Osteocyte (in vitro differentiated cells): ENCODE results near the gene MED26. TPM values are rescaled to one million over a fixed set of nuclear protein-coding genes. Genes with fewer than 3 reads are reported as not detected.

Source experiments
- DNase-seq: peaks from one replicate; pipeline ENCODE4 v3.0.0; 2021; ENCODE audit warnings: mixed read lengths; ENCODE audit not compliant: unreplicated experiment; ENCODE audit errors: extremely low spot score
- H3K27ac Mint-ChIP-seq: one replicate; pipeline ENCODE4 v1.8.0; 2021; ENCODE audit warnings: mild to moderate bottlenecking, mixed read lengths; ENCODE audit not compliant: unreplicated experiment
- H3K27me3 Mint-ChIP-seq: one replicate; pipeline ENCODE4 v1.8.0; 2021; ENCODE audit warnings: mixed read lengths; ENCODE audit not compliant: unreplicated experiment
- H3K36me3 Mint-ChIP-seq: one replicate; pipeline ENCODE4 v1.8.0; 2021; ENCODE audit warnings: mixed read lengths; ENCODE audit not compliant: unreplicated experiment
- H3K4me1 Mint-ChIP-seq: one replicate; pipeline ENCODE4 v1.8.0; 2021; ENCODE audit warnings: mixed read lengths; ENCODE audit not compliant: unreplicated experiment
- H3K4me3 Mint-ChIP-seq: one replicate; pipeline ENCODE4 v1.8.0; 2021; ENCODE audit warnings: mild to moderate bottlenecking, moderate library complexity, mixed read lengths; ENCODE audit not compliant: unreplicated experiment
- H3K9me3 Mint-ChIP-seq: one replicate; pipeline ENCODE4 v1.8.0; 2021; ENCODE audit warnings: mixed read lengths; ENCODE audit not compliant: unreplicated experiment
- total RNA-seq: library from RNA; stranded (reverse); gene quantifications from 2 replicates; pipeline ENCODE4 v1.2.1, GENCODE V29; 2021
- TF ChIP-seq, protein P1 (sequence below): fragments of 200-600 bp; sonication (generic); IDR thresholded peaks from 2 replicates; pipeline ENCODE4 v1.5.0; 2021; ENCODE audit warnings: antibody characterized with exemption, mild to moderate bottlenecking, moderate library complexity

Gene MED26
- total RNA-seq, 1 donor from 2014 or later: 9.5 TPM

- no peaks in the 10 kb centered on the region for H3K27me3 Mint-ChIP-seq
- TF ChIP-seq, protein P1, sequence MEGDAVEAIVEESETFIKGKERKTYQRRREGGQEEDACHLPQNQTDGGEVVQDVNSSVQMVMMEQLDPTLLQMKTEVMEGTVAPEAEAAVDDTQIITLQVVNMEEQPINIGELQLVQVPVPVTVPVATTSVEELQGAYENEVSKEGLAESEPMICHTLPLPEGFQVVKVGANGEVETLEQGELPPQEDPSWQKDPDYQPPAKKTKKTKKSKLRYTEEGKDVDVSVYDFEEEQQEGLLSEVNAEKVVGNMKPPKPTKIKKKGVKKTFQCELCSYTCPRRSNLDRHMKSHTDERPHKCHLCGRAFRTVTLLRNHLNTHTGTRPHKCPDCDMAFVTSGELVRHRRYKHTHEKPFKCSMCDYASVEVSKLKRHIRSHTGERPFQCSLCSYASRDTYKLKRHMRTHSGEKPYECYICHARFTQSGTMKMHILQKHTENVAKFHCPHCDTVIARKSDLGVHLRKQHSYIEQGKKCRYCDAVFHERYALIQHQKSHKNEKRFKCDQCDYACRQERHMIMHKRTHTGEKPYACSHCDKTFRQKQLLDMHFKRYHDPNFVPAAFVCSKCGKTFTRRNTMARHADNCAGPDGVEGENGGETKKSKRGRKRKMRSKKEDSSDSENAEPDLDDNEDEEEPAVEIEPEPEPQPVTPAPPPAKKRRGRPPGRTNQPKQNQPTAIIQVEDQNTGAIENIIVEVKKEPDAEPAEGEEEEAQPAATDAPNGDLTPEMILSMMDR: no peak
- peaks cover 11% of the 10 kb centered on the region for H3K36me3 Mint-ChIP-seq
Observed at GRCh38 chr19:16572332-16573211, 55.4 kb downstream of the MED26 start, which contains the start of gene SLC35E1. Gene SLC35E1, minus strand, starts transcription at chr19:16572415. Its CDS starts 51 bp downstream, at chr19:16572364.

DNA sequence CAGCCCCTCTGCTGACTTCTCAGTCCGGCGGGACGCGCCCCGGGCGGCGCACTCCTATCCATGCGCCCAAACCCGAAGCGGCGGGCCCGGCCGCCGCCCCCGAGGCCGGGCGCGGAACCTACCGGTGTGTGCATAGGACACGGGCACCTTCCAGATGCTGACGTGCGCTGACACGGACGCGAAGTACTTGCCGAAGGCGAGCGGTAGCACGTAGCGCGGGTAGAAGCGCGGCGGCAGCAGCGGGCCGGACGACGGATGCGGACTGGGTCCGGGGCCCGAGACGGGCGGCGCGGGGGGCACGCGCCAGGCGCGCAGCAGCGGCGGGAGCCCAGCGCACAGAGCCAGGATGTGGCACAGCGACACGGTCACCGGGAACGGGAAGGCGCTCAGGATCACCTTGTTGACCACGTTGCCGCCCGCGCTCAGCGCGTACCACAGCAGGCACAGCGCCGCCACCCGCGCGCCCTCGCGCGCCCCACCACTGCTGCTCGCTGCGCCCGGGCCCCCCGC lies 56.1 kb downstream of the MED26 start:
- H3K36me3 Mint-ChIP-seq: peaks cover 13% of the 10 kb centered on the region
- H3K4me1 Mint-ChIP-seq: peaks cover 45% of the 10 kb centered on the region
- no peaks in the 10 kb centered on the region for H3K27me3 Mint-ChIP-seq
- peak overlapping the region; percentile 85 for H3K4me3 Mint-ChIP-seq
- peak overlapping the region; percentile 71 for H3K27ac Mint-ChIP-seq
- TF ChIP-seq, protein P1: no peak
- DNase-seq: no peak
- H3K9me3 Mint-ChIP-seq: no peaks in the 10 kb centered on the region

More at GRCh38 chr19:16572332-16573211, 55.4 kb downstream of the MED26 start, which contains the start of gene SLC35E1:
- Mint-ChIP-seq H3K27ac (peak within 1 kb of the TSS; percentile 97), H3K4me1 (peaks cover 45% of the 10 kb centered on the region), H3K4me3 (peak within 1 kb of the TSS; percentile 99), H3K9me3 (no peaks in the 10 kb centered on the region)
- peak; percentile 98 for DNase-seq

- DNase-seq: no peak
Observed at GRCh38 chr19:16571283-16571682, 56.7 kb downstream of the MED26 start.

DNA sequence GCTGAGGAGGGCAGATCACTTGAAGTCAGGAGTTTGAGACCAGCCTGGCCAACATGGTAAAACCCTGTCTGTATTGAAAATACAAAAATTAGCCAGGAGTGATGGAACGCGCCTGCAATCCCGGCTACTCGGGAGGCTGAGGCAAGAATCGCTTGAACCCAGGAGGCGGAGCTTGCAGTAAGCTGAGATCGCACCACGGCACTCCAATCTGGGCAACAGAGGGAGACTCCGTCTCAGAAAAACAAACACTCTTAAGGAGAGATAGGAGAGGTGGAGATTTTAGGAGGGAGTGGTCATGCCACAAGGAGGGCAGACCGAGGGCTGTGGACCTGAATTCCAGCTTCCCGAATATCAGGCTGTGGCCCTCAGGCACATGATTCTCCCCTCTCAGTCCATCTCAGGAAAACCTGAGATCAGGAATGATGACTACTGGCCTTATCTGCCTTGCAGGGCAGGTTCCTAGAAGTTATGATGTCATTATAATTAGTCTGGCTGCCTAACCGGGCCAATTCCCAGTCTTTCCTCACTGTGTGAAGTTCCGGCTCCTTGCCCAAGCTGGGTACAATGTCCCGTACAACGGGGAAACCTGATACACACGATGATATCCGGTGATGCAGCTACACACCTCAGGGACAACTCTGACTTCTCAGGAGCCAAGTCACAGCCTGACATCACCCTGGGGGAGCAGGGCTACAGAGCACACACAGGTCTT lies 58.2 kb downstream of the MED26 start:
- Mint-ChIP-seq H3K27ac (no peak overlapping the region), H3K9me3 (no peaks in the 10 kb centered on the region), H3K36me3 (peaks cover 18% of the 10 kb centered on the region), H3K4me3 (peak overlapping the region; percentile 85), H3K27me3 (no peaks in the 10 kb centered on the region), H3K4me1 (peaks cover 45% of the 10 kb centered on the region)
- DNase-seq: no peak
- TF ChIP-seq, protein P1: no peak

More at GRCh38 chr19:16571283-16571682, 56.7 kb downstream of the MED26 start:
- Mint-ChIP-seq H3K27ac (peak overlapping the region; percentile 71), H3K4me3 (peak overlapping the region; percentile 85), H3K9me3 (no peaks in the 10 kb centered on the region), H3K4me1 (peaks cover 45% of the 10 kb centered on the region), H3K36me3 (peaks cover 17% of the 10 kb centered on the region), H3K27me3 (no peaks in the 10 kb centered on the region)
- TF ChIP-seq, protein P1: no peak
